Neural progenitor cell (in vitro differentiated cells): ENCODE measurements around the gene AIMP1. TPM values are rescaled to one million over a fixed set of nuclear protein-coding genes. Genes with fewer than 3 reads are reported as not detected.

Experiments used
- DNase-seq: peaks from one replicate; pipeline ENCODE4 v3.0.0-alpha.2; 2016; ENCODE audit warnings: low spot score
- H2AFZ ChIP-seq: fragments of 200-600 bp; sonication (generic); replicated peaks from 2 replicates; pipeline ENCODE4 v1.6.1; 2016; ENCODE audit warnings: antibody characterized with exemption
- H3F3A ChIP-seq: fragments of 200-600 bp; sonication (generic); 2 replicates; pipeline ENCODE4 v1.6.1; 2016; ENCODE audit warnings: antibody characterized with exemption, low read depth
- H3K27ac ChIP-seq: fragments of 200-600 bp; sonication (generic); 2 replicates; pipeline ENCODE4 v1.5.1; 2016; ENCODE audit warnings: mild to moderate bottlenecking
- H3K27me3 ChIP-seq: fragments of 200-600 bp; sonication (generic); 2 replicates; pipeline ENCODE4 v1.6.1; 2016; ENCODE audit warnings: mild to moderate bottlenecking, moderate library complexity
- H3K36me3 ChIP-seq: fragments of 200-600 bp; sonication (generic); 2 replicates; pipeline ENCODE4 v1.5.1; 2016
- H3K4me1 ChIP-seq: fragments of 200-600 bp; sonication (generic); 2 replicates; pipeline ENCODE4 v1.6.1; 2016; ENCODE audit warnings: mixed run types
- H3K4me2 ChIP-seq: fragments of 200-600 bp; sonication (generic); 2 replicates; pipeline ENCODE4 v1.6.1; 2016
- H3K4me3 ChIP-seq: fragments of 200-600 bp; sonication (generic); 2 replicates; pipeline ENCODE4 v1.5.1; 2016
- H3K79me2 ChIP-seq: fragments of 200-600 bp; sonication (generic); 2 replicates; pipeline ENCODE4 v1.6.1; 2016; ENCODE audit warnings: low read depth
- H3K9ac ChIP-seq: fragments of 200-600 bp; sonication (generic); 2 replicates; pipeline ENCODE4 v1.6.1; 2016
- H3K9me3 ChIP-seq: fragments of 200-600 bp; sonication (generic); 2 replicates; pipeline ENCODE4 v1.5.1; 2016; ENCODE audit warnings: low read depth
- H4K20me1 ChIP-seq: fragments of 200-600 bp; sonication (generic); 2 replicates; pipeline ENCODE4 v1.6.1; 2016; ENCODE audit warnings: low read depth
- H3K27ac Mint-ChIP-seq: 3 replicates; pipeline ENCODE4 v1.8.0; 2021; ENCODE audit warnings: mixed read lengths
- H3K27me3 Mint-ChIP-seq: 2 replicates; pipeline ENCODE4 v1.8.0; 2022; ENCODE audit warnings: low read depth, mild to moderate bottlenecking, inconsistent platforms, moderate library complexity, mixed read lengths; ENCODE audit not compliant: insufficient read depth
- H3K36me3 Mint-ChIP-seq: 3 replicates; pipeline ENCODE4 v1.8.0; 2021; ENCODE audit warnings: mixed read lengths
- H3K4me1 Mint-ChIP-seq: 3 replicates; pipeline ENCODE4 v1.8.0; 2021; ENCODE audit warnings: mixed read lengths
- H3K4me3 Mint-ChIP-seq: 3 replicates; pipeline ENCODE4 v1.8.0; 2021; ENCODE audit warnings: mild to moderate bottlenecking, moderate library complexity, mixed read lengths
- H3K9me3 Mint-ChIP-seq: 3 replicates; pipeline ENCODE4 v1.8.0; 2020; ENCODE audit warnings: mixed read lengths
- CTCF ChIP-seq: fragments of 200-600 bp; sonication (generic); IDR thresholded peaks from 2 replicates; pipeline ENCODE4 v1.5.1; 2017; ENCODE audit warnings: antibody characterized with exemption, mild to moderate bottlenecking
- EZH2 ChIP-seq: fragments of 200-600 bp; sonication (generic); IDR thresholded peaks from 2 replicates; pipeline ENCODE4 v1.6.1; 2017; ENCODE audit warnings: antibody characterized with exemption, mild to moderate bottlenecking, moderate library complexity
- EZH2phosphoT487 ChIP-seq: fragments of 200-600 bp; sonication (generic); IDR thresholded peaks from 2 replicates; pipeline ENCODE4 v1.6.1; 2017; ENCODE audit warnings: antibody characterized with exemption
- total RNA-seq: library from RNA; depleted of rRNA; stranded (reverse); fragments of >200 nt; gene quantifications from 2 replicates; pipeline ENCODE4 v1.2.3, GENCODE V29; 2015; ENCODE audit warnings: low replicate concordance

The AIMP1 gene
- total RNA-seq, 1 donor from 2014 or later: 64.2 TPM

GRCh38 chr4:106303548-106304281, 12.6 kb upstream of the AIMP1 start:
- H3F3A ChIP-seq: no peaks in the 10 kb centered on the region
- no peaks in the 10 kb centered on the region for H3K36me3 ChIP-seq
- no peak overlapping the region for H3K4me3 Mint-ChIP-seq
- H4K20me1 ChIP-seq: peaks cover 4% of the 10 kb centered on the region
- H3K27me3 Mint-ChIP-seq: no peaks in the 10 kb centered on the region
- DNase-seq: no peak
- TF ChIP-seq CTCF (no peak), EZH2 (no peak), EZH2phosphoT487 (no peak)
- H3K27me3 ChIP-seq: no peaks in the 10 kb centered on the region
- H2AFZ ChIP-seq: no peak overlapping the region
- peaks cover 8% of the 10 kb centered on the region for H3K36me3 Mint-ChIP-seq
- no peak overlapping the region for H3K4me3 ChIP-seq
- no peaks in the 10 kb centered on the region for H3K4me1 ChIP-seq
- H3K79me2 ChIP-seq: peaks cover 15% of the 10 kb centered on the region
- H3K9ac ChIP-seq: no peak overlapping the region
- no peak overlapping the region for H3K4me2 ChIP-seq
- H3K27ac Mint-ChIP-seq: no peak overlapping the region
- H3K4me1 Mint-ChIP-seq: no peaks in the 10 kb centered on the region
- H3K9me3 ChIP-seq: no peaks in the 10 kb centered on the region
- H3K9me3 Mint-ChIP-seq: no peaks in the 10 kb centered on the region
- H3K27ac ChIP-seq: no peak overlapping the region

- no peaks in the 10 kb centered on the region for H3F3A ChIP-seq
- Mint-ChIP-seq H3K9me3 (no peaks in the 10 kb centered on the region), H3K4me1 (no peaks in the 10 kb centered on the region), H3K36me3 (peaks cover 7% of the 10 kb centered on the region), H3K27ac (no peak overlapping the region), H3K4me3 (no peak overlapping the region), H3K27me3 (no peaks in the 10 kb centered on the region)
- H3K79me2 ChIP-seq: peaks cover 15% of the 10 kb centered on the region
- no peak for DNase-seq
- no peak overlapping the region for H2AFZ ChIP-seq
- no peak overlapping the region for H3K27ac ChIP-seq
- no peaks in the 10 kb centered on the region for H3K27me3 ChIP-seq
- peaks cover 4% of the 10 kb centered on the region for H4K20me1 ChIP-seq
- no peak overlapping the region for H3K9ac ChIP-seq
- H3K4me2 ChIP-seq: no peak overlapping the region
- H3K36me3 ChIP-seq: no peaks in the 10 kb centered on the region
- no peak overlapping the region for H3K4me3 ChIP-seq
- no peaks in the 10 kb centered on the region for H3K4me1 ChIP-seq
- no peaks in the 10 kb centered on the region for H3K9me3 ChIP-seq
- no peak for TF ChIP-seq EZH2
- TF ChIP-seq EZH2phosphoT487: no peak
- no peak for TF ChIP-seq CTCF
Measured at GRCh38 chr4:106304632-106305031, 11.7 kb upstream of the AIMP1 start.

GRCh38 chr4:106305435-106306055, 10.8 kb upstream of the AIMP1 start:
- H3K36me3 Mint-ChIP-seq: peaks cover 2% of the 10 kb centered on the region
- no peaks in the 10 kb centered on the region for H3K9me3 Mint-ChIP-seq

More at GRCh38 chr4:106305435-106306055, 10.8 kb upstream of the AIMP1 start:
- Histone ChIP-seq H3K4me3 (no peak overlapping the region), H3K79me2 (peaks cover 22% of the 10 kb centered on the region), H3K4me1 (no peaks in the 10 kb centered on the region), H3F3A (no peaks in the 10 kb centered on the region), H3K4me2 (no peak overlapping the region), H3K27me3 (no peaks in the 10 kb centered on the region), H3K9ac (no peak overlapping the region), H3K27ac (no peak overlapping the region), H2AFZ (no peak overlapping the region), H4K20me1 (peaks cover 4% of the 10 kb centered on the region), H3K36me3 (no peaks in the 10 kb centered on the region), H3K9me3 (no peaks in the 10 kb centered on the region)
- no peak for DNase-seq
- Mint-ChIP-seq H3K4me1 (no peaks in the 10 kb centered on the region), H3K27me3 (no peaks in the 10 kb centered on the region), H3K4me3 (no peak overlapping the region), H3K27ac (no peak overlapping the region)
- no peak for TF ChIP-seq EZH2
- no peak for TF ChIP-seq CTCF
- no peak for TF ChIP-seq EZH2phosphoT487
